ENCODE measurements around the gene AGK. TPM values are rescaled to one million over a fixed set of nuclear protein-coding genes. Genes with fewer than 3 reads are reported as not detected.
A peak's percentile ranks its signal among the peaks of the same experiment; 100 is the strongest.
"Not testable (repeated sequence)": the region's sequence is repeated elsewhere in the genome, so short reads cannot be mapped to it uniquely, and the experiment has no call there.

The AGK gene
- total RNA-seq, 1 donor from 2014 or later = 25.6 TPM

- Mint-ChIP-seq H3K9me3 (ENCODE audit: low read depth) (peaks cover 18% of the 10 kb centered on the region), H3K4me3 (ENCODE audit: low read depth) (no peak overlapping the region), H3K36me3 (ENCODE audit: insufficient read depth) (peaks cover 34% of the 10 kb centered on the region), H3K27ac (no peak overlapping the region), H3K27me3 (no peaks in the 10 kb centered on the region), H3K4me1 (ENCODE audit: low read depth) (no peaks in the 10 kb centered on the region)
- no peak for DNase-seq (ENCODE audit: low spot score, unreplicated experiment)
- no peak for TF ChIP-seq CTCF (IDR thresholded peaks at IDR 0.05; ENCODE audit: unreplicated experiment)
These were observed 21.0 kb downstream of the AGK start for GRCh38 chr7:141572175-141572574.

GRCh38 chr7:141573511-141573910 is 22.3 kb downstream of the AGK start:
- Mint-ChIP-seq H3K36me3 (ENCODE audit: insufficient read depth) (peaks cover 41% of the 10 kb centered on the region), H3K4me3 (ENCODE audit: low read depth) (no peak overlapping the region), H3K4me1 (ENCODE audit: low read depth) (no peaks in the 10 kb centered on the region), H3K27me3 (no peaks in the 10 kb centered on the region), H3K9me3 (ENCODE audit: low read depth) (peaks cover 18% of the 10 kb centered on the region), H3K27ac (no peak overlapping the region)
- no peak for TF ChIP-seq CTCF (IDR thresholded peaks at IDR 0.05; ENCODE audit: unreplicated experiment)
- DNase-seq (ENCODE audit: low spot score, unreplicated experiment) = no peak

DNA sequence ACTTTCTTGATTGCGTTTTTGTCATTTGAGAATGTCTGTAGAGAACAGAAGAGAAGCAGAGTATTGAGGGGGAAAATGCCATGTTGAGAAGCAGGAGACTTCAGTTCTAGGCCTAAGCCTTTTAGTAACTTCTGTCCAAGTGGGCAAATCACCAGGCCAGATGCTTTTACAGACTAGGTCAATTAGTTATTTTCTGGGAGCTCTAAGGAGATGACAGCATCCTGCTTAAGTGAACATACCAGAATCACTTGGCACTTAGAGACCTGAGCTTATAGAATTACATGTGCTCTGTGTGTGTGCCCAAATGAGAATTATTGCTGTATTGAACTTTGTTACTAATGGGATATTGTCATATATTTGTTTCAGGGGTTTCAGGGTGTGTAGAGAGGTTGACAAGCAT is 24.0 kb downstream of the AGK start:
- H3K27me3 Mint-ChIP-seq = no peaks in the 10 kb centered on the region

DNA sequence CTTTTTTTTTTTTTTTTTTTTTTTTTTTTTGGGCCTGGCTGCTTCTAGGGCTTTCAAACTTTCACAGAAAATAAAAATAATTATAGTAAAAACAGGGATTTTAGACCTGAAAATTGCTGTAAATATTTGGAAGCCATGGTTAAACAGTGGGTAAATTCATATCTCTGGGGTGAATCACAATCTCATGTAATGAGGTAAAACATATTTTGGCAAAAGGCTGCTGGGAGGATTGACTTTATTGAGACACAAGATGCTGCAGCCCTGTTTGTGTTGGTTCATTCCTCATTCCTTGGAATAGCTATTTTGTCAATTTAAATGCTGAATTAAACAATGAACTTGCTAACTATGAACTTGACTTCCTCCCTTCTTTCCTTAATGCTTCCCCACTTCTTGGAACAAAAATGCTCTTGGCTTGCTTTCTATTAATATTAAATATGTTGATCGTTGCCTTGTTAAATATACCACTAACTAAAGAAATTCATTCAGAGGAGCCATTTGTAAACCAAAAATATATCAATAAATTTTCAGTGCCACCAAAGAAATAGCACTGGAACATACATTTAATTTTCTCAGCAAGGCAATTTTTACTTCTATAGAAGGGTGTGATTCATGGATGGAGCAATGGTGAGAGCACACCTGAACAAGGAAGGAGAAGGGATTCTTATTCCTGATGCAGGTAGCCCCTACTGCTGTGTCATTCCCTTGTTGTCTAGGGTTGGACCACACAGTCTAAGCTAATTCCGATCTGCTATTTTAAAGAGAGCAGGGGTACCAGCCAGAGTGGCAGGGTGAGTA is 24.6 kb downstream of the AGK start:
- no peak for TF ChIP-seq CTCF (IDR thresholded peaks at IDR 0.05; ENCODE audit: unreplicated experiment)
- Mint-ChIP-seq H3K36me3 (ENCODE audit: insufficient read depth) (peaks cover 38% of the 10 kb centered on the region), H3K9me3 (ENCODE audit: low read depth) (peaks cover 18% of the 10 kb centered on the region), H3K27ac (peak overlapping the region; percentile 14), H3K27me3 (no peaks in the 10 kb centered on the region), H3K4me3 (ENCODE audit: low read depth) (no peak overlapping the region), H3K4me1 (ENCODE audit: low read depth) (no peaks in the 10 kb centered on the region)
- DNase-seq (ENCODE audit: low spot score, unreplicated experiment) = no peak

More for the DNA sequence above, 24.0 kb downstream of the AGK start:
- DNase-seq (ENCODE audit: low spot score, unreplicated experiment) = no peak
- Mint-ChIP-seq H3K27ac (no peak overlapping the region), H3K4me1 (ENCODE audit: low read depth) (no peaks in the 10 kb centered on the region), H3K9me3 (ENCODE audit: low read depth) (peaks cover 18% of the 10 kb centered on the region), H3K4me3 (ENCODE audit: low read depth) (no peak overlapping the region), H3K36me3 (ENCODE audit: insufficient read depth) (peaks cover 39% of the 10 kb centered on the region)
- TF ChIP-seq CTCF (IDR thresholded peaks at IDR 0.05; ENCODE audit: unreplicated experiment) = no peak

GRCh38 chr7:141577043-141577839 is 26.0 kb downstream of the AGK start:
- Mint-ChIP-seq H3K4me3 (ENCODE audit: low read depth) (no peak overlapping the region), H3K9me3 (ENCODE audit: low read depth) (peaks cover 18% of the 10 kb centered on the region), H3K27ac (no peak overlapping the region), H3K27me3 (no peaks in the 10 kb centered on the region), H3K36me3 (ENCODE audit: insufficient read depth) (peaks cover 35% of the 10 kb centered on the region), H3K4me1 (ENCODE audit: low read depth) (no peaks in the 10 kb centered on the region)
- DNase-seq (ENCODE audit: low spot score, unreplicated experiment) = no peak
- no peak for TF ChIP-seq CTCF (IDR thresholded peaks at IDR 0.05; ENCODE audit: unreplicated experiment)

DNA sequence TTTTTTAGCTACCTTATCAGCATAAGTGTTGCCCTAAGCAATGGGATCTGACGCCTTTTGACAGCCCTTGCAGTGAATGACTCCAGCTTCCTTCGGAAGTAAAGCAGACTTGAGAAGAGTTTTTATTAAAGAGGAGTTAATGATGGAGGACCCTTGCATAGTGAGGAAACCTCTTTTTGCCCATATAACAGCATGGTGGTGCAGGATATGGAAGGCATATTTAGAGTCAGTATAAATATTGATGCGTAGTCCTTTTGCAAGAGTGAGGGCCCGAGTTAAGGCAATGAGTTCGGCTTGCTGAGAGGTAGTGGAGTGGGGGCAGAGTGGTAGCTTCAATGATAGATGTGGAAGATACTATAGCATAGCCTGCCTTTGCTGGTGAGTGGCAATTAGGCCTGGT is 28.7 kb downstream of the AGK start:
- not testable (repeated sequence) for H3K27ac Mint-ChIP-seq; H3K4me1 Mint-ChIP-seq (ENCODE audit: low read depth); DNase-seq (ENCODE audit: low spot score, unreplicated experiment); H3K4me3 Mint-ChIP-seq (ENCODE audit: low read depth); H3K27me3 Mint-ChIP-seq
- Mint-ChIP-seq H3K9me3 (ENCODE audit: low read depth) (peaks cover 28% of the 10 kb centered on the region), H3K36me3 (ENCODE audit: insufficient read depth) (peaks cover 38% of the 10 kb centered on the region)

DNA sequence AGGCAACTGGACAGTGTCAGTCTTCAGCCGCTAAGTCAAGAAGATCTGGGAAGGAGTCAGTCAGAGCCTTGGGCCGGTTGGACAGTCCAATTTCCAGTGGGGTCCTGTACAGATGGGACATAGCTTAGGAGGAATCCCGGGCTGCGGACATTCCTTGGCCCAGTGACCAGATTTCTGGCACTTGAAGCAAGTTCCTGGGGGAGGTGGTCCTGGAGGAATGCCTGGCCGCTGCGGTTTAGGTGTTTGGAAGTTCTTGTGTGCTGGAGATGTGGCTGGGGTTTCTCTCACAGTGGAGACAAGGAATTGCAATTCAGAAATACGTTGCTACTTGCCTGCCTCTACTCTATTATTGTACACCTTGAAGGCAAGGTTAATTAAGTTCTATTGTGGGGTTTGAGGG is 30.9 kb downstream of the AGK start:
- Mint-ChIP-seq H3K36me3 (ENCODE audit: insufficient read depth) (peaks cover 25% of the 10 kb centered on the region), H3K4me1 (ENCODE audit: low read depth) (peaks cover 20% of the 10 kb centered on the region), H3K9me3 (ENCODE audit: low read depth) (peaks cover 15% of the 10 kb centered on the region)
- DNase-seq (ENCODE audit: low spot score, unreplicated experiment); H3K4me3 Mint-ChIP-seq (ENCODE audit: low read depth); H3K27ac Mint-ChIP-seq; H3K27me3 Mint-ChIP-seq: not testable (repeated sequence)

All from progenitor cell of endocrine pancreas (in vitro differentiated cells).